ENCODE data around the gene GLIS1.

Gene GLIS1

GRCh38 chr1:53644909-53645689 lies 93.9 kb downstream of the GLIS1 start:
- no peak for DNase-seq (ENCODE audit: low spot score)
- TF ChIP-seq CTCF (IDR thresholded peaks at IDR 0.05; ENCODE audit: extremely low read depth, missing control alignments) = no peak

- DNase-seq (ENCODE audit: low spot score) = no peak
- no peak for TF ChIP-seq CTCF (IDR thresholded peaks at IDR 0.05; ENCODE audit: extremely low read depth, missing control alignments)
Measured at GRCh38 chr1:53644496-53644895, 94.5 kb downstream of the GLIS1 start.

GRCh38 chr1:53643881-53644390 lies 95.0 kb downstream of the GLIS1 start:
- TF ChIP-seq CTCF (IDR thresholded peaks at IDR 0.05; ENCODE audit: extremely low read depth, missing control alignments) = no peak
- DNase-seq (ENCODE audit: low spot score) = no peak

GRCh38 chr1:53643041-53643880 lies 95.7 kb downstream of the GLIS1 start:
- no peak for TF ChIP-seq CTCF (IDR thresholded peaks at IDR 0.05; ENCODE audit: extremely low read depth, missing control alignments)
- no peak for DNase-seq (ENCODE audit: low spot score)

GRCh38 chr1:53642607-53643006 lies 96.4 kb downstream of the GLIS1 start:
- no peak for DNase-seq (ENCODE audit: low spot score)
- TF ChIP-seq CTCF (IDR thresholded peaks at IDR 0.05; ENCODE audit: extremely low read depth, missing control alignments) = no peak

- DNase-seq (ENCODE audit: low spot score) = no peak
- no peak for TF ChIP-seq CTCF (IDR thresholded peaks at IDR 0.05; ENCODE audit: extremely low read depth, missing control alignments)
Measured at GRCh38 chr1:53642215-53642555, 96.8 kb downstream of the GLIS1 start.

Measured in GM20000 (cell line).